Aorta (tissue), 5 donors: ENCODE measurements around the gene SEMA4B. TPM values are rescaled to one million over a fixed set of nuclear protein-coding genes. Genes with fewer than 3 reads are reported as not detected.

Source experiments
- ATAC-seq: fragments of 200-7000 bp; cut with Tn5 transposase; one replicate; pipeline ENCODE4 v1.9.1; 2022; ENCODE audit warnings: moderate library complexity; ENCODE audit not compliant: low FRiP score
- DNase-seq, 2 donors: peaks; one replicate each; pipeline ENCODE4 v3.0.0-alpha.2; 2020
- H3K27ac ChIP-seq, 2 donors: one replicate each; pipeline ENCODE4 v1.5.1; 2013; ENCODE audit warnings: low read length in 2 of 2, mild to moderate bottlenecking in 2 of 2, moderate library complexity in 2 of 2, control low read depth in 1 of 2, inconsistent platforms in 1 of 2, low read depth in 1 of 2
- H3K27me3 ChIP-seq, 2 donors: one replicate each; pipeline ENCODE4 v1.6.1; 2013; ENCODE audit warnings: control low read depth in 1 of 2, low read length in 1 of 2, mild to moderate bottlenecking in 1 of 2, moderate library complexity in 1 of 2; ENCODE audit not compliant: insufficient read depth in 2 of 2, control insufficient read depth in 1 of 2
- H3K36me3 ChIP-seq, 2 donors: one replicate each; pipeline ENCODE4 v1.6.1; 2013; ENCODE audit warnings: control low read depth in 1 of 2, low read length in 1 of 2, mild to moderate bottlenecking in 1 of 2; ENCODE audit not compliant: insufficient read depth in 2 of 2, control insufficient read depth in 1 of 2
- H3K4me1 ChIP-seq, 2 donors: one replicate each; pipeline ENCODE4 v1.6.1; 2013; ENCODE audit warnings: low read length in 2 of 2, control low read depth in 1 of 2, mild to moderate bottlenecking in 1 of 2, moderate library complexity in 1 of 2; ENCODE audit not compliant: insufficient read depth in 2 of 2, control insufficient read depth in 1 of 2
- H3K4me3 ChIP-seq, 2 donors: one replicate each; pipeline ENCODE4 v1.5.1; 2013; ENCODE audit warnings: low read length in 2 of 2, control low read depth in 1 of 2, mild to moderate bottlenecking in 1 of 2
- H3K9me3 ChIP-seq: one replicate; pipeline ENCODE4 v1.6.1; 2013; ENCODE audit warnings: mild to moderate bottlenecking, low read length; ENCODE audit not compliant: control insufficient read depth
- WGBS, 2 donors: extraction: QIAGEN DNeasy Blood & Tissue Kit; methylation state at CpG; one replicate each; pipeline ENCODE4 v1.1.7; 2013; 5-methylcytosine and 5-hydroxymethylcytosine counted together
- intact Hi-C, 2 donors: fragments of 100-400 bp; cut with DNase I; formaldehyde crosslinking; loops; one replicate each; pipeline versions ENCODE4 v1.14.2 to v1.15.0; 2022
- polyA plus RNA-seq, 2 donors: library from polyadenylated mRNA; stranded (reverse); fragments of 200-250 nt; gene quantifications; one replicate each; pipeline ENCODE4 v1.2.3, GENCODE V29; 2013
- total RNA-seq, 2 donors: library from RNA; stranded (reverse); fragmentation: NEBNext Ultra II Directional; extraction: Animal tissue kit (Norgen Biotek cat#: 25700); gene quantifications; one replicate each; pipeline ENCODE4 v1.2.1, GENCODE V29; 2021
- donor health status: healthy with polysubstance abuse.
- donor health status: Bipolar disorder and iron deficiency.
- donor health status: DM: no; HTN: no; CAD: no.
- donor health status: DM: no; HTN: no; CAD: no.
- donor health status: DM: yes; HTN: yes; CAD: no.

SEMA4B gene
- total and polyA plus RNA-seq, 4 donors: 9.7 to 30.4 (median 15.1) TPM

- WGBS, 2 donors: 1% methylated on average over 59 to 63 of the region's 63 CpGs
- intact Hi-C loops: loop anchor here in 1 of 2 donors (5.0 kb wide), 1 partner anchor 34 kb away; the partner anchor contains the start of gene NGRN
These were observed 32.4 kb downstream of the SEMA4B start, which contains the start of gene CIB1 for GRCh38 chr15:90233387-90234095. CIB1 (minus strand) TSS chr15:90233941; CDS start chr15:90233885, 56 bp downstream.

GRCh38 chr15:90234096-90234988, 33.2 kb downstream of the SEMA4B start, which contains the start of gene GDPGP1:
GDPGP1 (plus strand) TSS chr15:90234209; CDS start chr15:90240909, 6,700 bp downstream.
- 4% methylated on average over 45 to 49 of the region's 49 CpGs for whole genome bisulfite sequencing, 2 donors
- peaks cover 0 to 2% of the 10 kb centered on the region in 2 donors for H3K36me3 ChIP-seq
- intact Hi-C loops: loop anchor here in 1 of 2 donors (5.0 kb wide), 1 partner anchor 33 kb away; the partner anchor contains the start of gene NGRN

More at GRCh38 chr15:90233387-90234095, 32.4 kb downstream of the SEMA4B start, which contains the start of gene CIB1:
- peak within 1 kb of the TSS; percentile 10 to 83 for H3K27ac ChIP-seq
- H3K9me3 ChIP-seq: no peaks in the 10 kb centered on the region
- H3K36me3 ChIP-seq: peaks cover 0 to 2% of the 10 kb centered on the region in 2 donors
- no peaks in the 10 kb centered on the region for H3K4me1 ChIP-seq
- peak within 1 kb of the TSS; percentile 58 to 76 for H3K4me3 ChIP-seq
- no peaks in the 10 kb centered on the region for H3K27me3 ChIP-seq
- ATAC-seq: peak; percentile 97
- peak; percentile 99 for DNase-seq

GRCh38 chr15:90239371-90239770, 38.2 kb downstream of the SEMA4B start:
- H3K27ac ChIP-seq: no peak overlapping the region
- no peak overlapping the region for H3K4me3 ChIP-seq
- DNase-seq (no peak), ATAC-seq (no peak)
- H3K27me3 ChIP-seq: no peaks in the 10 kb centered on the region
- no peaks in the 10 kb centered on the region for H3K9me3 ChIP-seq
- intact Hi-C loops: no loop called here
- peaks cover 0 to 2% of the 10 kb centered on the region in 2 donors for H3K36me3 ChIP-seq
- WGBS, 2 donors: 80 to 84% methylated on average over 3 of the region's 3 CpGs
- H3K4me1 ChIP-seq: no peaks in the 10 kb centered on the region

More at GRCh38 chr15:90234096-90234988, 33.2 kb downstream of the SEMA4B start, which contains the start of gene GDPGP1:
- Histone ChIP-seq H3K27ac (peak within 1 kb of the TSS; percentile 10 to 83), H3K27me3 (no peaks in the 10 kb centered on the region), H3K4me1 (no peaks in the 10 kb centered on the region), H3K4me3 (peak within 1 kb of the TSS; percentile 58 to 76), H3K9me3 (no peaks in the 10 kb centered on the region)
- DNase-seq (no peak), ATAC-seq (no peak)

- no peak overlapping the region for H3K27ac ChIP-seq
- peaks cover 0 to 2% of the 10 kb centered on the region in 2 donors for H3K36me3 ChIP-seq
- DNase-seq: no peak
- no peaks in the 10 kb centered on the region for H3K4me1 ChIP-seq
- no peaks in the 10 kb centered on the region for H3K9me3 ChIP-seq
- WGBS, 2 donors: 89 to 93% methylated on average over 8 of the region's 8 CpGs
- intact Hi-C loops: no loop called here
- H3K4me3 ChIP-seq: no peak overlapping the region
- no peak for ATAC-seq
- H3K27me3 ChIP-seq: no peaks in the 10 kb centered on the region
These were observed 39.7 kb downstream of the SEMA4B start for GRCh38 chr15:90240856-90241255.

- Histone ChIP-seq H3K9me3 (no peaks in the 10 kb centered on the region), H3K27me3 (no peaks in the 10 kb centered on the region), H3K36me3 (peaks cover 0 to 2% of the 10 kb centered on the region in 2 donors), H3K4me3 (no peak overlapping the region), H3K4me1 (no peaks in the 10 kb centered on the region), H3K27ac (no peak overlapping the region)
- intact Hi-C loops: no loop called here
- no peak for DNase-seq
- 82 to 83% methylated on average over 22 of the region's 22 CpGs for WGBS, 2 donors
- peak; percentile 38 for ATAC-seq
These were observed 40.4 kb downstream of the SEMA4B start for GRCh38 chr15:90241343-90242192.

GRCh38 chr15:90243943-90244639, 43.0 kb downstream of the SEMA4B start:
- no peak for ATAC-seq
- Histone ChIP-seq H3K4me1 (no peaks in the 10 kb centered on the region), H3K27me3 (no peaks in the 10 kb centered on the region), H3K4me3 (no peak overlapping the region), H3K9me3 (no peaks in the 10 kb centered on the region), H3K36me3 (no peaks in the 10 kb centered on the region), H3K27ac (no peak overlapping the region)
- 85 to 86% methylated on average over 10 of the region's 10 CpGs for WGBS, 2 donors
- intact Hi-C loops: no loop called here
- DNase-seq: no peak

- peak; percentile 6 for ATAC-seq
- Histone ChIP-seq H3K4me3 (no peak overlapping the region), H3K36me3 (no peaks in the 10 kb centered on the region), H3K9me3 (no peaks in the 10 kb centered on the region), H3K27me3 (no peaks in the 10 kb centered on the region), H3K4me1 (no peaks in the 10 kb centered on the region), H3K27ac (no peak overlapping the region)
- DNase-seq: no peak
- intact Hi-C loops: no loop called here
- 68 to 71% methylated on average over 6 of the region's 6 CpGs for WGBS, 2 donors
These were observed 47.7 kb downstream of the SEMA4B start for GRCh38 chr15:90248789-90249202.
